HEK293 (cell line): Measurements from ENCODE around the gene GPR89B.
"Not testable (repeated sequence)": the region's sequence is repeated elsewhere in the genome, so short reads cannot be mapped to it uniquely, and the experiment has no call there.

Source experiments
- KLF10 ChIP-seq: fragments of 450-650 bp; IDR thresholded peaks from 2 replicates; pipeline ENCODE4 v1.5.1; 2018; ENCODE audit warnings: missing biosample characterization, mild to moderate bottlenecking, missing genetic modification characterization
- MEIS1 ChIP-seq: sonication (generic); formaldehyde crosslinking; IDR thresholded peaks from 2 replicates; pipeline ENCODE4 v1.8.1; 2022; ENCODE audit warnings: missing genetic modification reagents, mild to moderate bottlenecking, borderline replicate concordance
- ZNF274 ChIP-seq, 2 experiments: fragments of 200-500 bp in 1 of 2; fragments of 450-650 bp in 1 of 2; sonication (Bioruptor generic) in 1 of 2; formaldehyde crosslinking in 1 of 2; IDR thresholded peaks; 2 replicates each; pipeline versions ENCODE4 v1.5.1 to v1.6.1; 2014 to 2016; ENCODE audit warnings: borderline replicate concordance in 1 of 2, inconsistent platforms in 1 of 2, low read length in 1 of 2, missing biosample characterization in 1 of 2, missing genetic modification characterization in 1 of 2
- ZNF768 ChIP-seq: fragments of 450-650 bp; formaldehyde crosslinking; IDR thresholded peaks from 2 replicates; pipeline ENCODE4 v1.5.1; 2018; ENCODE audit warnings: missing biosample characterization, mild to moderate bottlenecking, missing genetic modification characterization
- ZNF785 ChIP-seq: fragments of 450-650 bp; formaldehyde crosslinking; IDR thresholded peaks from 2 replicates; pipeline ENCODE4 v1.5.1; 2016; ENCODE audit warnings: missing biosample characterization, missing genetic modification characterization
- ZNF792 ChIP-seq: fragments of 450-650 bp; formaldehyde crosslinking; IDR thresholded peaks from 2 replicates; pipeline ENCODE4 v1.5.1; 2016; ENCODE audit warnings: missing biosample characterization, missing genetic modification characterization
- TF ChIP-seq, protein P1 (sequence below): fragments of 450-650 bp; formaldehyde crosslinking; IDR thresholded peaks from 2 replicates; pipeline ENCODE4 v1.5.1; 2016; ENCODE audit warnings: missing biosample characterization, missing genetic modification characterization
- TF ChIP-seq, protein P2 (sequence below): fragments of 450-650 bp; formaldehyde crosslinking; IDR thresholded peaks from 2 replicates; pipeline ENCODE4 v1.5.1; 2016; ENCODE audit warnings: missing biosample characterization, missing genetic modification characterization
- TF ChIP-seq, protein P3 (sequence below): fragments of 450-650 bp; formaldehyde crosslinking; IDR thresholded peaks from 2 replicates; pipeline ENCODE4 v1.5.1; 2016; ENCODE audit warnings: missing biosample characterization, missing genetic modification characterization, low read depth
- TF ChIP-seq, protein P4 (sequence below): fragments of 450-650 bp; formaldehyde crosslinking; IDR thresholded peaks from 2 replicates; pipeline ENCODE4 v1.5.1; 2016; ENCODE audit warnings: missing biosample characterization, missing genetic modification characterization

DNA sequence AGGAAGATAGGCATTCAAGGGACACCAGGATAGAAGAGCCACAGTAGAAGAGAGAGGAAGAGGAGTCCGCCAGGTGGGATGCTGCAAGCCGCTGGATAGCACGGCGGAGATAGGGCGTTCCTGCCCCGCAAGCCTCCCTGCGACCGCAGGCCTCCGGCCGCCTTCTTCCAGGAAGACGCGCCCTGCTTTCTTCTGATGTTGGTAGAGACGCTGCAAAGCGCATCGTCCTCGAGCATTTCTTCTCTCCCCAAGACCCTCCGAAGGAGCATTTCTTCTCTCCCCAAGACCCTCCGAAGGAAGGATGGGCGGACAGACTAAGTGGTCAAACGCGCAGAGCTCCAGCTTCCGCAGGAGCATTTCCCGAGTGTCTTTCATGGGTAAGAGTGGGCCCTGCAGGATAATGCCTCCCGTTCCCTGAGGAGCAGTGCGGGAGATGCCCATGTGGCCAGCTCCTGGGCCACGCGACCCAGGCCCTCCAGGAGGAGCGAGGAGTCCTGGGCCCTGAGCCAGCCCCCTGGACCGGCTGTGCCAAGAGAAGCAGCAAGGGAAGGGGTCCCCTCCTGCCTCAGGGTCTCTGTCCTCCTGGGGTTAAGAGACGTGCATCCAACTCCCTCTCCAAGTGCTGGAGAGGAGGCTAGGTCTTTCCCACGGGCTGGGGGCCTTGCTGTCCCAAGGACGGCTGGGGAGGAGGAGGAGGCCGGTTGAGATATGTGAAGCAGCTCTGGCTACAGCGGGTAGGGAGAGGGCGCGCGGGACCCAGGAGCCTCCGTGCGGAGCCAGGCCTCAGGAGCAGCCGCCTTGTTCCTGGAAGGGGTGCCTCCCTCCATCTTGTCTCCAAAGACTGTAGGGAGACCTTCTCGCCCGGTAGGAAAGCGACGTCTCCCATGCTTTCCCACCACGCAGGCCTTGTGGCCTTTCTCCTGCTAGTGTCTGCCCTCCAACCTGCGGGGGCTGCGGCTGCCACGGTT, 85.2 kb downstream of the GPR89B start:
- TF ChIP-seq, protein P1, sequence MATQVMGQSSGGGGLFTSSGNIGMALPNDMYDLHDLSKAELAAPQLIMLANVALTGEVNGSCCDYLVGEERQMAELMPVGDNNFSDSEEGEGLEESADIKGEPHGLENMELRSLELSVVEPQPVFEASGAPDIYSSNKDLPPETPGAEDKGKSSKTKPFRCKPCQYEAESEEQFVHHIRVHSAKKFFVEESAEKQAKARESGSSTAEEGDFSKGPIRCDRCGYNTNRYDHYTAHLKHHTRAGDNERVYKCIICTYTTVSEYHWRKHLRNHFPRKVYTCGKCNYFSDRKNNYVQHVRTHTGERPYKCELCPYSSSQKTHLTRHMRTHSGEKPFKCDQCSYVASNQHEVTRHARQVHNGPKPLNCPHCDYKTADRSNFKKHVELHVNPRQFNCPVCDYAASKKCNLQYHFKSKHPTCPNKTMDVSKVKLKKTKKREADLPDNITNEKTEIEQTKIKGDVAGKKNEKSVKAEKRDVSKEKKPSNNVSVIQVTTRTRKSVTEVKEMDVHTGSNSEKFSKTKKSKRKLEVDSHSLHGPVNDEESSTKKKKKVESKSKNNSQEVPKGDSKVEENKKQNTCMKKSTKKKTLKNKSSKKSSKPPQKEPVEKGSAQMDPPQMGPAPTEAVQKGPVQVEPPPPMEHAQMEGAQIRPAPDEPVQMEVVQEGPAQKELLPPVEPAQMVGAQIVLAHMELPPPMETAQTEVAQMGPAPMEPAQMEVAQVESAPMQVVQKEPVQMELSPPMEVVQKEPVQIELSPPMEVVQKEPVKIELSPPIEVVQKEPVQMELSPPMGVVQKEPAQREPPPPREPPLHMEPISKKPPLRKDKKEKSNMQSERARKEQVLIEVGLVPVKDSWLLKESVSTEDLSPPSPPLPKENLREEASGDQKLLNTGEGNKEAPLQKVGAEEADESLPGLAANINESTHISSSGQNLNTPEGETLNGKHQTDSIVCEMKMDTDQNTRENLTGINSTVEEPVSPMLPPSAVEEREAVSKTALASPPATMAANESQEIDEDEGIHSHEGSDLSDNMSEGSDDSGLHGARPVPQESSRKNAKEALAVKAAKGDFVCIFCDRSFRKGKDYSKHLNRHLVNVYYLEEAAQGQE: not testable (repeated sequence)
- not testable (repeated sequence) for TF ChIP-seq KLF10; ZNF274 (IDR thresholded peaks at IDR 0.05; ENCODE audit: low read length); ZNF274 (tag by site-specific recombination; IDR thresholded peaks at IDR 0.05; ENCODE audit: borderline replicate concordance); ZNF792 (tag by site-specific recombination); ZNF768 (tag by site-specific recombination); ZNF785; MEIS1 (CRISPR knock-in tag)
- TF ChIP-seq, protein P2, sequence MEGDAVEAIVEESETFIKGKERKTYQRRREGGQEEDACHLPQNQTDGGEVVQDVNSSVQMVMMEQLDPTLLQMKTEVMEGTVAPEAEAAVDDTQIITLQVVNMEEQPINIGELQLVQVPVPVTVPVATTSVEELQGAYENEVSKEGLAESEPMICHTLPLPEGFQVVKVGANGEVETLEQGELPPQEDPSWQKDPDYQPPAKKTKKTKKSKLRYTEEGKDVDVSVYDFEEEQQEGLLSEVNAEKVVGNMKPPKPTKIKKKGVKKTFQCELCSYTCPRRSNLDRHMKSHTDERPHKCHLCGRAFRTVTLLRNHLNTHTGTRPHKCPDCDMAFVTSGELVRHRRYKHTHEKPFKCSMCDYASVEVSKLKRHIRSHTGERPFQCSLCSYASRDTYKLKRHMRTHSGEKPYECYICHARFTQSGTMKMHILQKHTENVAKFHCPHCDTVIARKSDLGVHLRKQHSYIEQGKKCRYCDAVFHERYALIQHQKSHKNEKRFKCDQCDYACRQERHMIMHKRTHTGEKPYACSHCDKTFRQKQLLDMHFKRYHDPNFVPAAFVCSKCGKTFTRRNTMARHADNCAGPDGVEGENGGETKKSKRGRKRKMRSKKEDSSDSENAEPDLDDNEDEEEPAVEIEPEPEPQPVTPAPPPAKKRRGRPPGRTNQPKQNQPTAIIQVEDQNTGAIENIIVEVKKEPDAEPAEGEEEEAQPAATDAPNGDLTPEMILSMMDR (tag by site-specific recombination): not testable (repeated sequence)
- TF ChIP-seq, protein P3, sequence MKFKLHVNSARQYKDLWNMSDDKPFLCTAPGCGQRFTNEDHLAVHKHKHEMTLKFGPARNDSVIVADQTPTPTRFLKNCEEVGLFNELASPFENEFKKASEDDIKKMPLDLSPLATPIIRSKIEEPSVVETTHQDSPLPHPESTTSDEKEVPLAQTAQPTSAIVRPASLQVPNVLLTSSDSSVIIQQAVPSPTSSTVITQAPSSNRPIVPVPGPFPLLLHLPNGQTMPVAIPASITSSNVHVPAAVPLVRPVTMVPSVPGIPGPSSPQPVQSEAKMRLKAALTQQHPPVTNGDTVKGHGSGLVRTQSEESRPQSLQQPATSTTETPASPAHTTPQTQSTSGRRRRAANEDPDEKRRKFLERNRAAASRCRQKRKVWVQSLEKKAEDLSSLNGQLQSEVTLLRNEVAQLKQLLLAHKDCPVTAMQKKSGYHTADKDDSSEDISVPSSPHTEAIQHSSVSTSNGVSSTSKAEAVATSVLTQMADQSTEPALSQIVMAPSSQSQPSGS (tag by site-specific recombination): not testable (repeated sequence)
- TF ChIP-seq, protein P4, sequence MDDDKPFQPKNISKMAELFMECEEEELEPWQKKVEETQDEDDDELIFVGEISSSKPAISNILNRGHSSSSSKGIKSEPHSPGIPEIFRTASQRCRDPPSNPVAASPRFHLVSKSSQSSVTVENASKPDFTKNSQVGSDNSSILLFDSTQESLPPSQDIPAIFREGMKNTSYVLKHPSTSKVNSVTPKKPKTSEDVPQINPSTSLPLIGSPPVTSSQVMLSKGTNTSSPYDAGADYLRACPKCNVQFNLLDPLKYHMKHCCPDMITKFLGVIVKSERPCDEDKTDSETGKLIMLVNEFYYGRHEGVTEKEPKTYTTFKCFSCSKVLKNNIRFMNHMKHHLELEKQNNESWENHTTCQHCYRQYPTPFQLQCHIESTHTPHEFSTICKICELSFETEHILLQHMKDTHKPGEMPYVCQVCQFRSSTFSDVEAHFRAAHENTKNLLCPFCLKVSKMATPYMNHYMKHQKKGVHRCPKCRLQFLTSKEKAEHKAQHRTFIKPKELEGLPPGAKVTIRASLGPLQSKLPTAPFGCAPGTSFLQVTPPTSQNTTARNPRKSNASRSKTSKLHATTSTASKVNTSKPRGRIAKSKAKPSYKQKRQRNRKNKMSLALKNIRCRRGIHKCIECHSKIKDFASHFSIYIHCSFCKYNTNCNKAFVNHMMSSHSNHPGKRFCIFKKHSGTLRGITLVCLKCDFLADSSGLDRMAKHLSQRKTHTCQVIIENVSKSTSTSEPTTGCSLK: not testable (repeated sequence)
